Skeletal muscle satellite cell (primary cell): Measurements from ENCODE around the gene XPC.

Experiments used
- H3K27me3 ChIP-seq: 2 replicates; pipeline ENCODE4 v1.7.0; 2013; ENCODE audit warnings: low read length; ENCODE audit not compliant: control insufficient read depth, insufficient read depth
- H3K36me3 ChIP-seq: 2 replicates; pipeline ENCODE4 v1.7.0; 2013; ENCODE audit warnings: mild to moderate bottlenecking, control low read depth, low read length; ENCODE audit not compliant: insufficient read depth
- H3K4me1 ChIP-seq: 2 replicates; pipeline ENCODE4 v1.7.0; 2013; ENCODE audit warnings: low read length; ENCODE audit not compliant: control insufficient read depth, insufficient read depth
- H3K4me2 ChIP-seq: 2 replicates; pipeline ENCODE4 v1.7.0; 2013; ENCODE audit warnings: mild to moderate bottlenecking, low read length
- H3K4me3 ChIP-seq: 2 replicates; pipeline ENCODE4 v1.7.0; 2013; ENCODE audit warnings: low read length
- H3K9ac ChIP-seq: 2 replicates; pipeline ENCODE4 v1.7.0; 2013; ENCODE audit warnings: mild to moderate bottlenecking, low read depth, low read length, moderate library complexity
- H3K9me3 ChIP-seq: replicated peaks from 2 replicates; pipeline ENCODE4 v1.7.0; 2013; ENCODE audit warnings: mild to moderate bottlenecking, control low read depth, low read length

XPC gene

GRCh38 chr3:14166877-14167603 is 11.4 kb downstream of the XPC start:
- no peak overlapping the region for H3K4me3 ChIP-seq
- H3K9me3 ChIP-seq: no peaks in the 10 kb centered on the region
- H3K9ac ChIP-seq: no peak overlapping the region
- H3K4me2 ChIP-seq: no peak overlapping the region
- peaks cover 13% of the 10 kb centered on the region for H3K4me1 ChIP-seq
- H3K27me3 ChIP-seq: no peaks in the 10 kb centered on the region
- peaks cover 90% of the 10 kb centered on the region for H3K36me3 ChIP-seq

DNA sequence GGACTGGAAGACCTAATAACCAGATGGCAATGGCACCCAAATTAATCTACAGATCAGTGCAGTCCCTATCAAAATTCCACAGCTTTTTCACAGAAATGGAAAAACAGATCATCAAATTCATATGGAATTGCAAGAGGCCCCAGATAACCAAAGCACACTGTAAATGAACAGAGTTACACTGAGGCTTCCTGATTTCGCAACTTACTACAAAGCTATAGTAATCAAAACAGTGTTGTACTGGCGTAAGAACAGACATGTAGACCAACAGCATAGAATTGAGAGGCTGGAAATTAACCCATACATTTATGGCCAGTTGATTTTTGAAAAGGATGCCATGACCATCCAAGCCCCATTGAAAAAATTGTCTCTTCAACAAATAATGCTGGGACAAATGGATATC is 16.2 kb downstream of the XPC start:
- no peak overlapping the region for H3K4me3 ChIP-seq
- H3K36me3 ChIP-seq: peaks cover 94% of the 10 kb centered on the region
- H3K4me2 ChIP-seq: no peak overlapping the region

DNA sequence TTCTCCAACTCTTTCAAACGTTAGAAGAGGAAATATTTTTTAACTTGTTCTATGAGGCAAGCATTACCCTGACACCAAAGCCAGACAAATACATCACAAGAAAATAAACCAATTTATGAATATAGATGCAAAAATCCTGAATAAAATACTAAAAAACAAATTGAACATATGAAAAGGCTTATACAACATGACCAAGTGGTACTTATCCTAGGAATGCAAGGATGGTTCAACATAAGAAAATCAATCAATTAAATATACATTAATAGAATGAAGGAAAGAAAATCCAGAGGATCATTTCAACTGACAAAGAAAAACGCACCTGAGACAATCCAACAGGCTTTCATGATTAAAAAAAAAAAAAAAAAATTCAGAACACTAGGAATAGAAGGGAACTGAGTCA is 17.1 kb downstream of the XPC start:
- Histone ChIP-seq H3K36me3 (peaks cover 95% of the 10 kb centered on the region), H3K9ac (no peak overlapping the region), H3K4me2 (no peak overlapping the region)

More for the DNA sequence above, 16.2 kb downstream of the XPC start:
- H3K9me3 ChIP-seq: peaks cover 13% of the 10 kb centered on the region
- no peak overlapping the region for H3K9ac ChIP-seq
- H3K27me3 ChIP-seq: no peaks in the 10 kb centered on the region
- no peaks in the 10 kb centered on the region for H3K4me1 ChIP-seq

GRCh38 chr3:14159426-14159825 is 19.0 kb downstream of the XPC start:
- H3K36me3 ChIP-seq: peaks cover 84% of the 10 kb centered on the region

More for the DNA sequence above, 17.1 kb downstream of the XPC start:
- Histone ChIP-seq H3K9me3 (peaks cover 13% of the 10 kb centered on the region), H3K4me3 (no peak overlapping the region), H3K4me1 (no peaks in the 10 kb centered on the region), H3K27me3 (no peaks in the 10 kb centered on the region)

DNA sequence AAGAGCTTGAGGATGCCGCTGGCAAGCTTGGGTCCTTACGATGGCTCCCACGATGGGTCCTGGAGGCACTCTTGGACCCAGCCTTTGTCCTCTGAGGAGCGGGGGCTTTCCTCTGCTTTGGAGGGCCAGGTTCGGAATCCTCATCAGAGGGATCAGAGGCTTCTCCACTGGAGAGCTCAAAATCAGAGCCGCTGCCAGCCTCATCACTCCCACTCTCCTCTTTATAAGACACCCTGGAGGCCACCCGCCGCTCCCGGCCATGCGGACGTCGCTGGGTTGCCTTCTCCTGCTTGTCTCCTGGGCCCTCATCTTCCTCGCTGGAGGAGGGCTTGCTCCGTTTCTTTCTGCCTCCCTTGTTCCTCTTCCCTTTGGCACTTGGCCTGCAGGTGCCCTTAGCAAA is 20.0 kb downstream of the XPC start:
- H3K4me1 ChIP-seq: no peaks in the 10 kb centered on the region
- peaks cover 13% of the 10 kb centered on the region for H3K9me3 ChIP-seq
- H3K4me3 ChIP-seq: no peak overlapping the region
- H3K36me3 ChIP-seq: peaks cover 85% of the 10 kb centered on the region
- no peaks in the 10 kb centered on the region for H3K27me3 ChIP-seq
- no peak overlapping the region for H3K9ac ChIP-seq
- no peak overlapping the region for H3K4me2 ChIP-seq

More at GRCh38 chr3:14159426-14159825, 19.0 kb downstream of the XPC start:
- no peak overlapping the region for H3K9ac ChIP-seq
- no peak overlapping the region for H3K4me2 ChIP-seq
- no peak overlapping the region for H3K4me3 ChIP-seq
- H3K4me1 ChIP-seq: no peaks in the 10 kb centered on the region
- H3K9me3 ChIP-seq: peaks cover 13% of the 10 kb centered on the region
- H3K27me3 ChIP-seq: no peaks in the 10 kb centered on the region

- Histone ChIP-seq H3K27me3 (no peaks in the 10 kb centered on the region), H3K9ac (no peak overlapping the region), H3K4me3 (no peak overlapping the region), H3K4me2 (no peak overlapping the region), H3K9me3 (peaks cover 13% of the 10 kb centered on the region), H3K4me1 (no peaks in the 10 kb centered on the region), H3K36me3 (peaks cover 85% of the 10 kb centered on the region)
These were observed 20.4 kb downstream of the XPC start for GRCh38 chr3:14157951-14158350.

DNA sequence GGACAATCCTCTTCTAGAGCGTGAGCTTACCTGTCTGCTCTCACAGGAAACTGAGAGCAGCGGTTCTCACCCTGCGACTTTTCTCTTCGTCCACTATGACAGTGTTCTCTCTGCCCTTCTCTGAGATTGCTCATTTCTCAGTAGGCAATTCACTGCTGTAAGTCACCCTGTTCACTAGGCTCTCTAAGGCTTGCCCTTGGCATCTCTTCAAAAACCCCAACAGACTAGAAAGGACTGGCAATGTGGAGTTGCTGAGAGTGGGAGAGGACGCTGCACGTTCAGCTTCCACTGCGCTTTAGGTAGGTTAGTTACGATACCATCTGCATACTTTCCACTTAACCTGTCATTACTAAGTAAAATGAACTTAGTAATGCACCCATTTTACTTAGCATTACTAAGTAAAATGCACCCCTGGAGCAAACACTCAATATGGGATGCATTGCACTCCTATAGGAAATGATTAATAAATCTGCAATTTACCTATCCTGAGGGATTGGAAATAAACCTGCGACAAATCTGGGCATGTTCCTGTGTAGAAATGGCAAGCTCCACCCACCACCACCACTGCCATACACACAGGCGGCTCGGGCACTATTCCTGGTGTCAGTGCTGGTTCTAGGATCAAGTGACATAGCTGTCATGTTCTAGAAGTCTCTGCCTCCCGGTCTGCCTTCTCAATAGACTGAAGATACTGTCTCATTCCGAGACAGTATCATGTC is 21.4 kb downstream of the XPC start:
- Histone ChIP-seq H3K4me2 (no peak overlapping the region), H3K4me1 (no peaks in the 10 kb centered on the region), H3K4me3 (no peak overlapping the region), H3K9ac (no peak overlapping the region), H3K9me3 (peaks cover 13% of the 10 kb centered on the region), H3K27me3 (no peaks in the 10 kb centered on the region), H3K36me3 (peaks cover 84% of the 10 kb centered on the region)

DNA sequence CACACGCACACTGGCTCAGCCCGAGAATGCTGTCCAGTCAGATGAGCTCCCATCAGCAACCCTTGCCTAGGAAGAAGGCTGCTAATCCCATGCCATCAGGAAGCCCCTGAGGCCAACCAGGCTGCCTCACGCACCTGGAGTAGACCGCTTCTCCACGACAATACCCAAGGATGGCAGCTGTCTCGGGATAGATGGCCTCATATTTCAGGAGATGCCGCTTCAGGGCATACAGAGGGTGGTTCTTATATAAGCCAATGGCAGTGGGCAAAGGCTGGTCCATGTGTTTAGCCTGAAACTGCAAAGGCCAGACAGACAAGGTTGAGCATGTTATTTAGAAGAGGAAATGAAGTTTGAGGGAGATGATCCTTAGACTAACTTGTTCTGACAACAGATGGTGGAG is 22.2 kb downstream of the XPC start:
- Histone ChIP-seq H3K4me2 (no peak overlapping the region), H3K9me3 (peaks cover 6% of the 10 kb centered on the region), H3K4me3 (no peak overlapping the region), H3K36me3 (peaks cover 84% of the 10 kb centered on the region), H3K4me1 (no peaks in the 10 kb centered on the region), H3K27me3 (no peaks in the 10 kb centered on the region), H3K9ac (no peak overlapping the region)

DNA sequence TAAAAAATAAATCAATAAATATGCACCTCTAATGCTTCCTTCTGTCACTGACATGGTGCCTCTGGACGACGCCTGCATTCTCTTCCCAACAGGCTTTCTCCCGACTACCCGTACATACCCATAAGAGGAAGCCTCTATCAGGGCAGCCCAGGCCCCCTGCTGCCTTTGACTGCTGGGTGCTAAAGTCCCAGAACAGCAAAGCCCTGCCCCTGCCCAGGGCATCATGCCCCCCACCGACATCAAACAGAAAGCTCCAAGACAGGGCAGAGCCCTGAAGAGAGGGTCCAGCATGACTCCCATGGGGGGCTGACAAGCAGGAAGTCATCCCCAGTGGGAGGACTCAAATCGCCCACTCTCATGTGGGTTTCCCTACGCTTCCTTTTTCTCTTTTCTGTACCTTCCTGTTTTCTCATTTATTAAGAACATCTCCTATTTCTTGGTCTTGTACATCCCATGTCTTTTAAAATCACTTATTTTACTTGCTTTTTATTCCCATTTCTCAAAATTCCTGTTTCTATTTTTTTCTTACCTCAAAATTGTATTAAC is 23.4 kb downstream of the XPC start:
- no peak overlapping the region for H3K4me2 ChIP-seq
- H3K9me3 ChIP-seq: no peaks in the 10 kb centered on the region
- H3K4me3 ChIP-seq: no peak overlapping the region
- H3K4me1 ChIP-seq: peaks cover 3% of the 10 kb centered on the region
- H3K9ac ChIP-seq: no peak overlapping the region
- peaks cover 75% of the 10 kb centered on the region for H3K36me3 ChIP-seq
- H3K27me3 ChIP-seq: no peaks in the 10 kb centered on the region

DNA sequence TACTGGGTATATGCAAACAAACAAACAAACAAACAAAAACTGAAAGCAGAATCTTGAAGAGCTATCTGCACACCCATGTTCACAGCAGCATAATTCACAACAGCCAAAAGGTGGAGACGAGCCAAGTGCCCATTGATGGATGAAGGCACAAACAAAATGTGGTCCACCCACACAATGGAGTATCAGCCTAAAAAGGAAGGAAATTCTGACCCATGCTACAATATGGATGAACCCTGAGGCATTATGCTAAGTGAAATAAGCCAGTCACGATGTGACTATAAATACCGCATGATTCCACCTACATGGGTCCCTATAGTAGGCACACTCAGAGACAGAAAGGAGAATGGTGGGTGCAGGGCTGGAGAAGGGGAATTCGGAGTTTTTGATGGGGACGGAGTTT is 24.1 kb downstream of the XPC start:
- Histone ChIP-seq H3K4me1 (peaks cover 3% of the 10 kb centered on the region), H3K27me3 (no peaks in the 10 kb centered on the region), H3K4me3 (no peak overlapping the region), H3K36me3 (peaks cover 68% of the 10 kb centered on the region), H3K4me2 (no peak overlapping the region), H3K9ac (no peak overlapping the region), H3K9me3 (no peaks in the 10 kb centered on the region)

- Histone ChIP-seq H3K4me2 (no peak overlapping the region), H3K27me3 (no peaks in the 10 kb centered on the region), H3K36me3 (peaks cover 62% of the 10 kb centered on the region), H3K4me3 (no peak overlapping the region), H3K4me1 (peaks cover 3% of the 10 kb centered on the region), H3K9me3 (no peaks in the 10 kb centered on the region), H3K9ac (no peak overlapping the region)
These were observed 24.7 kb downstream of the XPC start for GRCh38 chr3:14153663-14154062.
